ENCODE results near the gene VGLL4.

DNA sequence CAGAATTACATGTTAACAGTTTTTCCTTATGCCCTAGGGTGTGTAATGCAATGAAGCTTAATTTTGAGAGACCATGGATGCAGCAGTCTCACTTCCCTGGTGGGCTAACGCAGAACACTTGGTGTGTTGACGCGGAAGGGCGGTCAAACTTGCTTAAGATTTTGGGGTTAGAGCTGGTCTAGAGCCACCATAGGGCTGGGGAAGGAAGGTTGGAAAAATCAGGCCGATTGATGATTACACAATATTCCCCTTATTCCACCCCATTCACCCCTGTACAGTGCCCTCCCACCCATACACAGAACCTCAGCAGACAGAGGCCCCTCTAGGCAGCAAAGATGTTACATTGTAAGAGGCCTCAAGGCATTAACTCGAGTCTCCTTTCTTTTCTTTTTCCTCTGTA is 24.3 kb downstream of the VGLL4 start:
- TF ChIP-seq ZNF263 (CRISPR knock-in tag; IDR thresholded peaks at IDR 0.05; ENCODE audit: low read depth) (no peak), FOXJ3 (CRISPR knock-in tag; IDR thresholded peaks at IDR 0.05; ENCODE audit: borderline replicate concordance) (no peak), ZBTB21 (CRISPR knock-in tag; IDR thresholded peaks at IDR 0.05; ENCODE audit: borderline replicate concordance) (no peak), JUN (CRISPR knock-in tag; IDR thresholded peaks at IDR 0.05) (no peak)
- TF ChIP-seq, protein P1, sequence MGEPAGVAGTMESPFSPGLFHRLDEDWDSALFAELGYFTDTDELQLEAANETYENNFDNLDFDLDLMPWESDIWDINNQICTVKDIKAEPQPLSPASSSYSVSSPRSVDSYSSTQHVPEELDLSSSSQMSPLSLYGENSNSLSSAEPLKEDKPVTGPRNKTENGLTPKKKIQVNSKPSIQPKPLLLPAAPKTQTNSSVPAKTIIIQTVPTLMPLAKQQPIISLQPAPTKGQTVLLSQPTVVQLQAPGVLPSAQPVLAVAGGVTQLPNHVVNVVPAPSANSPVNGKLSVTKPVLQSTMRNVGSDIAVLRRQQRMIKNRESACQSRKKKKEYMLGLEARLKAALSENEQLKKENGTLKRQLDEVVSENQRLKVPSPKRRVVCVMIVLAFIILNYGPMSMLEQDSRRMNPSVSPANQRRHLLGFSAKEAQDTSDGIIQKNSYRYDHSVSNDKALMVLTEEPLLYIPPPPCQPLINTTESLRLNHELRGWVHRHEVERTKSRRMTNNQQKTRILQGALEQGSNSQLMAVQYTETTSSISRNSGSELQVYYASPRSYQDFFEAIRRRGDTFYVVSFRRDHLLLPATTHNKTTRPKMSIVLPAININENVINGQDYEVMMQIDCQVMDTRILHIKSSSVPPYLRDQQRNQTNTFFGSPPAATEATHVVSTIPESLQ (CRISPR knock-in tag; IDR thresholded peaks at IDR 0.05): no peak
- TF ChIP-seq, protein P2, sequence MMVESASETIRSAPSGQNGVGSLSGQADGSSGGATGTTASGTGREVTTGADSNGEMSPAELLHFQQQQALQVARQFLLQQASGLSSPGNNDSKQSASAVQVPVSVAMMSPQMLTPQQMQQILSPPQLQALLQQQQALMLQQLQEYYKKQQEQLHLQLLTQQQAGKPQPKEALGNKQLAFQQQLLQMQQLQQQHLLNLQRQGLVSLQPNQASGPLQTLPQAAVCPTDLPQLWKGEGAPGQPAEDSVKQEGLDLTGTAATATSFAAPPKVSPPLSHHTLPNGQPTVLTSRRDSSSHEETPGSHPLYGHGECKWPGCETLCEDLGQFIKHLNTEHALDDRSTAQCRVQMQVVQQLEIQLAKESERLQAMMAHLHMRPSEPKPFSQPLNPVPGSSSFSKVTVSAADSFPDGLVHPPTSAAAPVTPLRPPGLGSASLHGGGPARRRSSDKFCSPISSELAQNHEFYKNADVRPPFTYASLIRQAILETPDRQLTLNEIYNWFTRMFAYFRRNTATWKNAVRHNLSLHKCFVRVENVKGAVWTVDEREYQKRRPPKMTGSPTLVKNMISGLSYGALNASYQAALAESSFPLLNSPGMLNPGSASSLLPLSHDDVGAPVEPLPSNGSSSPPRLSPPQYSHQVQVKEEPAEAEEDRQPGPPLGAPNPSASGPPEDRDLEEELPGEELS (CRISPR knock-in tag; IDR thresholded peaks at IDR 0.05): no peak
- TF ChIP-seq, protein P3, sequence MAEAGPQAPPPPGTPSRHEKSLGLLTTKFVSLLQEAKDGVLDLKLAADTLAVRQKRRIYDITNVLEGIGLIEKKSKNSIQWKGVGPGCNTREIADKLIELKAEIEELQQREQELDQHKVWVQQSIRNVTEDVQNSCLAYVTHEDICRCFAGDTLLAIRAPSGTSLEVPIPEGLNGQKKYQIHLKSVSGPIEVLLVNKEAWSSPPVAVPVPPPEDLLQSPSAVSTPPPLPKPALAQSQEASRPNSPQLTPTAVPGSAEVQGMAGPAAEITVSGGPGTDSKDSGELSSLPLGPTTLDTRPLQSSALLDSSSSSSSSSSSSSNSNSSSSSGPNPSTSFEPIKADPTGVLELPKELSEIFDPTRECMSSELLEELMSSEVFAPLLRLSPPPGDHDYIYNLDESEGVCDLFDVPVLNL (CRISPR knock-in tag; IDR thresholded peaks at IDR 0.05; ENCODE audit: borderline replicate concordance, low read depth): no peak
- TF ChIP-seq, protein P4, sequence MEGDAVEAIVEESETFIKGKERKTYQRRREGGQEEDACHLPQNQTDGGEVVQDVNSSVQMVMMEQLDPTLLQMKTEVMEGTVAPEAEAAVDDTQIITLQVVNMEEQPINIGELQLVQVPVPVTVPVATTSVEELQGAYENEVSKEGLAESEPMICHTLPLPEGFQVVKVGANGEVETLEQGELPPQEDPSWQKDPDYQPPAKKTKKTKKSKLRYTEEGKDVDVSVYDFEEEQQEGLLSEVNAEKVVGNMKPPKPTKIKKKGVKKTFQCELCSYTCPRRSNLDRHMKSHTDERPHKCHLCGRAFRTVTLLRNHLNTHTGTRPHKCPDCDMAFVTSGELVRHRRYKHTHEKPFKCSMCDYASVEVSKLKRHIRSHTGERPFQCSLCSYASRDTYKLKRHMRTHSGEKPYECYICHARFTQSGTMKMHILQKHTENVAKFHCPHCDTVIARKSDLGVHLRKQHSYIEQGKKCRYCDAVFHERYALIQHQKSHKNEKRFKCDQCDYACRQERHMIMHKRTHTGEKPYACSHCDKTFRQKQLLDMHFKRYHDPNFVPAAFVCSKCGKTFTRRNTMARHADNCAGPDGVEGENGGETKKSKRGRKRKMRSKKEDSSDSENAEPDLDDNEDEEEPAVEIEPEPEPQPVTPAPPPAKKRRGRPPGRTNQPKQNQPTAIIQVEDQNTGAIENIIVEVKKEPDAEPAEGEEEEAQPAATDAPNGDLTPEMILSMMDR (IDR thresholded peaks at IDR 0.05): no peak
- TF ChIP-seq, protein P5, sequence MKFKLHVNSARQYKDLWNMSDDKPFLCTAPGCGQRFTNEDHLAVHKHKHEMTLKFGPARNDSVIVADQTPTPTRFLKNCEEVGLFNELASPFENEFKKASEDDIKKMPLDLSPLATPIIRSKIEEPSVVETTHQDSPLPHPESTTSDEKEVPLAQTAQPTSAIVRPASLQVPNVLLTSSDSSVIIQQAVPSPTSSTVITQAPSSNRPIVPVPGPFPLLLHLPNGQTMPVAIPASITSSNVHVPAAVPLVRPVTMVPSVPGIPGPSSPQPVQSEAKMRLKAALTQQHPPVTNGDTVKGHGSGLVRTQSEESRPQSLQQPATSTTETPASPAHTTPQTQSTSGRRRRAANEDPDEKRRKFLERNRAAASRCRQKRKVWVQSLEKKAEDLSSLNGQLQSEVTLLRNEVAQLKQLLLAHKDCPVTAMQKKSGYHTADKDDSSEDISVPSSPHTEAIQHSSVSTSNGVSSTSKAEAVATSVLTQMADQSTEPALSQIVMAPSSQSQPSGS (CRISPR knock-in tag; IDR thresholded peaks at IDR 0.05; ENCODE audit: borderline replicate concordance, low read depth): no peak

Measured in WTC11 (cell line).